Right lobe of liver (tissue), 4 donors: Measurements from ENCODE around the gene PLXNA1.

Experiments used
- POLR2A ChIP-seq: fragments of 450-650 bp; IDR thresholded peaks from one replicate; pipeline ENCODE4 v1.6.1; 2017; ENCODE audit warnings: antibody characterized with exemption, mild to moderate bottlenecking
- TF ChIP-seq, protein P1 (sequence below), 4 donors: fragments of 200-600 bp in 3 of 4; fragments of 450-650 bp in 1 of 4; IDR thresholded peaks; one replicate each; pipeline versions ENCODE4 v1.5.1 to v1.8.0; 2016 to 2022; ENCODE audit warnings: antibody characterized with exemption in 4 of 4, mild to moderate bottlenecking in 2 of 4
- donor health status: DM: no; HTN: no; CAD: no.
- donor health status: DM: no; HTN: no; CAD: no.
- donor health status: DM: no; HTN: yes; CAD: no.

DNA sequence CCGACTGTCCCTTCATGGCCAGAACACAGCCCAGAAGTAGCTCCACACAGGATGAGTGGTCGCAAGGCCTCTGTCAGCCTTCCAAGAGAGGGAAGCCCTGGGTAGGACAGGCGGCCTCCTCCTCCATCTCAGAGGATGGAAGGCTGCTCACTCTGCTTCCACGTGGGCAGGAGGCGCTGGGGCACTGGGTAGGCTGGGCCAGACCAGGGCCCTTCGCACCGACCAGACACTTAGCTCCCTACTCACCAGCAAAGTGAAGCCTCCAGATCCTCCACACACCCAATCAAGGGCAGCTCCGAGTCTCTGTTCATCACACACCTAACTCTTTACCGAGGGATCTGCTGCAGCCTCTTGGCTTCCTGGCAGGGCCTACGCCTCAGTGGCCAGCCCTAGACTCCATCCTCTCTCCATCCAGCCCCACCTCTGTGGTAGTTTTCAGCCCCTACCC, 24.3 kb upstream of the PLXNA1 start:
- TF ChIP-seq POLR2A, result no peak
- TF ChIP-seq, protein P1, sequence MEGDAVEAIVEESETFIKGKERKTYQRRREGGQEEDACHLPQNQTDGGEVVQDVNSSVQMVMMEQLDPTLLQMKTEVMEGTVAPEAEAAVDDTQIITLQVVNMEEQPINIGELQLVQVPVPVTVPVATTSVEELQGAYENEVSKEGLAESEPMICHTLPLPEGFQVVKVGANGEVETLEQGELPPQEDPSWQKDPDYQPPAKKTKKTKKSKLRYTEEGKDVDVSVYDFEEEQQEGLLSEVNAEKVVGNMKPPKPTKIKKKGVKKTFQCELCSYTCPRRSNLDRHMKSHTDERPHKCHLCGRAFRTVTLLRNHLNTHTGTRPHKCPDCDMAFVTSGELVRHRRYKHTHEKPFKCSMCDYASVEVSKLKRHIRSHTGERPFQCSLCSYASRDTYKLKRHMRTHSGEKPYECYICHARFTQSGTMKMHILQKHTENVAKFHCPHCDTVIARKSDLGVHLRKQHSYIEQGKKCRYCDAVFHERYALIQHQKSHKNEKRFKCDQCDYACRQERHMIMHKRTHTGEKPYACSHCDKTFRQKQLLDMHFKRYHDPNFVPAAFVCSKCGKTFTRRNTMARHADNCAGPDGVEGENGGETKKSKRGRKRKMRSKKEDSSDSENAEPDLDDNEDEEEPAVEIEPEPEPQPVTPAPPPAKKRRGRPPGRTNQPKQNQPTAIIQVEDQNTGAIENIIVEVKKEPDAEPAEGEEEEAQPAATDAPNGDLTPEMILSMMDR (IDR thresholded peaks at IDR 0.05), result no peak
